ENCODE results near the gene EFCAB6.

Gene EFCAB6

DNA sequence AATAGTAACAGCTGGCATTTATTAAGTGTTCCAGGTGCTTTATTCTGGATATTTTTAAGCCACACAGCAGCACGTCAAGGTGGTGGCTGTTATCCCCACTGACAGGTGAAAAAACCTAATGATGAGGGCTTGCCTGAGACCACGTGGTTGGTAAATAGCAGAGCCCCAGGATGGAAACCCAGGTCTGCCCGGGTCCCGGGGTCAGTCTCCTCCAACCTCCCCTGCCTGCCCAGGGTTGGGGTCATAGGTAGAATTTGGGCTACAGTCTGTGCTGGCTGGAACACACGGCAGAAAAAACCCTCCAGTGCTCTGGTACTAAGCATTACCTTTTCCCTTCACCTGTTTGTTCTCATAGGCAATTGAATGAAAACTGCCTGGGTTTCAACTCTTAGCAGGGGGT lies 57.9 kb downstream of the EFCAB6 start:
- no peak overlapping the region for H3K27ac ChIP-seq (ENCODE audit: low read depth, low read length, poor library complexity, severe bottlenecking)
- no peak overlapping the region for H3K9ac ChIP-seq (ENCODE audit: low read length)
- TF ChIP-seq, protein P1, sequence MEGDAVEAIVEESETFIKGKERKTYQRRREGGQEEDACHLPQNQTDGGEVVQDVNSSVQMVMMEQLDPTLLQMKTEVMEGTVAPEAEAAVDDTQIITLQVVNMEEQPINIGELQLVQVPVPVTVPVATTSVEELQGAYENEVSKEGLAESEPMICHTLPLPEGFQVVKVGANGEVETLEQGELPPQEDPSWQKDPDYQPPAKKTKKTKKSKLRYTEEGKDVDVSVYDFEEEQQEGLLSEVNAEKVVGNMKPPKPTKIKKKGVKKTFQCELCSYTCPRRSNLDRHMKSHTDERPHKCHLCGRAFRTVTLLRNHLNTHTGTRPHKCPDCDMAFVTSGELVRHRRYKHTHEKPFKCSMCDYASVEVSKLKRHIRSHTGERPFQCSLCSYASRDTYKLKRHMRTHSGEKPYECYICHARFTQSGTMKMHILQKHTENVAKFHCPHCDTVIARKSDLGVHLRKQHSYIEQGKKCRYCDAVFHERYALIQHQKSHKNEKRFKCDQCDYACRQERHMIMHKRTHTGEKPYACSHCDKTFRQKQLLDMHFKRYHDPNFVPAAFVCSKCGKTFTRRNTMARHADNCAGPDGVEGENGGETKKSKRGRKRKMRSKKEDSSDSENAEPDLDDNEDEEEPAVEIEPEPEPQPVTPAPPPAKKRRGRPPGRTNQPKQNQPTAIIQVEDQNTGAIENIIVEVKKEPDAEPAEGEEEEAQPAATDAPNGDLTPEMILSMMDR (IDR thresholded peaks at IDR 0.05; ENCODE audit: low read length), result no peak
- no peak for TF ChIP-seq EZH2 (IDR thresholded peaks at IDR 0.05; ENCODE audit: borderline replicate concordance, low read length)
- H3F3A ChIP-seq (ENCODE audit: insufficient read depth, low read length), result no peaks in the 10 kb centered on the region
- no peaks in the 10 kb centered on the region for H4K20me1 ChIP-seq (ENCODE audit: insufficient read depth, low read length)
- no peaks in the 10 kb centered on the region for H3K27me3 ChIP-seq (ENCODE audit: insufficient read depth, low read length)
- H3K9me2 ChIP-seq (ENCODE audit: low read depth, low read length), result no peaks in the 10 kb centered on the region
- no peaks in the 10 kb centered on the region for H3K79me2 ChIP-seq (ENCODE audit: insufficient read depth, low read length)
- no peak overlapping the region for H3K4me2 ChIP-seq (ENCODE audit: low read length)
- no peaks in the 10 kb centered on the region for H3K36me3 ChIP-seq (ENCODE audit: insufficient read depth, low read length)
- H2AFZ ChIP-seq (ENCODE audit: low read length), result no peak overlapping the region
- no peaks in the 10 kb centered on the region for H3K9me3 ChIP-seq (ENCODE audit: low read length)
- H3K4me1 ChIP-seq (ENCODE audit: insufficient read depth, low read length, severe bottlenecking), result no peaks in the 10 kb centered on the region
- H3K4me3 ChIP-seq (ENCODE audit: low read depth, low read length, poor library complexity, severe bottlenecking), result no peak overlapping the region

DNA sequence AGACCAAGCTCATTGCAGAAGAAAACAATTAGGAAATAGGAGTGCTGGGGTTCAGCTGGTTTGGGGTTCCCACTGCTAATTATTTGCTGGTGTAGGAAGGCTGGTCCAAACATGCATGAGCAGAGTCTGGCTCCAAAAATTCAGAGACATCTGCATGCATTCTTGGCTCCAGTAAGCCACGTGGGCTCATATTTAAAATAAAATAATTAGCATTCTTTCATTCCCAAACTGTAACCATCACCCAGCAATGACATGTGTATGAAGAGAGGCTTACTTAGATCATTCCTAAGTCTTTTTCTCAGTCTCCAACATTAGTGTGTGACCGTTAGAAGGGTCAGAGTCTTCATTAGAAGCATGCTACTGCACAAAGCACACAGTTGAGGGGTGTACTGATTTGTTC lies 58.4 kb downstream of the EFCAB6 start:
- no peak for TF ChIP-seq EZH2 (IDR thresholded peaks at IDR 0.05; ENCODE audit: borderline replicate concordance, low read length)
- TF ChIP-seq, protein P1 (IDR thresholded peaks at IDR 0.05; ENCODE audit: low read length), result no peak
- Histone ChIP-seq H3K4me2 (ENCODE audit: low read length) (no peak overlapping the region), H3K9me2 (ENCODE audit: low read depth, low read length) (no peaks in the 10 kb centered on the region), H3K79me2 (ENCODE audit: insufficient read depth, low read length) (no peaks in the 10 kb centered on the region), H3K36me3 (ENCODE audit: insufficient read depth, low read length) (no peaks in the 10 kb centered on the region), H3K4me3 (ENCODE audit: low read depth, low read length, poor library complexity, severe bottlenecking) (no peak overlapping the region), H3K27ac (ENCODE audit: low read depth, low read length, poor library complexity, severe bottlenecking) (no peak overlapping the region), H3F3A (ENCODE audit: insufficient read depth, low read length) (no peaks in the 10 kb centered on the region), H3K27me3 (ENCODE audit: insufficient read depth, low read length) (no peaks in the 10 kb centered on the region), H3K4me1 (ENCODE audit: insufficient read depth, low read length, severe bottlenecking) (no peaks in the 10 kb centered on the region), H3K9ac (ENCODE audit: low read length) (no peak overlapping the region), H3K9me3 (ENCODE audit: low read length) (no peaks in the 10 kb centered on the region), H2AFZ (ENCODE audit: low read length) (no peak overlapping the region), H4K20me1 (ENCODE audit: insufficient read depth, low read length) (no peaks in the 10 kb centered on the region)

DNA sequence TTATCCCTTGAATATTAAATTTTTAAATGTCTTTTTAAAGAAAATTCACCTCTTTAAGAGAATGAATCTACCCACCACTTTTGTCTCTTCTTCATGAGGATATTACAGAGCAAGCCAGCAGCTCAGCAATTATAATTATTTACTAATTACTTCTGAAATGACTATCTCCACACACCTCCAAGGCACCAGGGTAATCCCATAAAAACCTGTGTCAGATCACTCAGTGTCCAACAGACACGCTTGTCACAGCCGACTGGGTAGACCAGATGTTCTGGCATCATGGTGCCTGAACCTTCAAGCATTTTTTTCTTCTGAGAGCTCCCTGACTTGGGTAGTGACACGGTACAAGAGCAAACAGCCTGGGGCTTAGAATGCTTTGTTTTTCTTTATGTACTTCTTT lies 61.4 kb downstream of the EFCAB6 start:
- no peak overlapping the region for H3K27ac ChIP-seq (ENCODE audit: low read depth, low read length, poor library complexity, severe bottlenecking)
- no peak overlapping the region for H2AFZ ChIP-seq (ENCODE audit: low read length)
- H4K20me1 ChIP-seq (ENCODE audit: insufficient read depth, low read length), result no peaks in the 10 kb centered on the region
- H3K4me3 ChIP-seq (ENCODE audit: low read depth, low read length, poor library complexity, severe bottlenecking), result no peak overlapping the region
- H3K9me3 ChIP-seq (ENCODE audit: low read length), result no peaks in the 10 kb centered on the region
- H3K9me2 ChIP-seq (ENCODE audit: low read depth, low read length), result no peaks in the 10 kb centered on the region
- H3K4me1 ChIP-seq (ENCODE audit: insufficient read depth, low read length, severe bottlenecking), result no peaks in the 10 kb centered on the region
- no peaks in the 10 kb centered on the region for H3K79me2 ChIP-seq (ENCODE audit: insufficient read depth, low read length)
- H3F3A ChIP-seq (ENCODE audit: insufficient read depth, low read length), result no peaks in the 10 kb centered on the region
- no peak overlapping the region for H3K4me2 ChIP-seq (ENCODE audit: low read length)
- no peaks in the 10 kb centered on the region for H3K36me3 ChIP-seq (ENCODE audit: insufficient read depth, low read length)
- TF ChIP-seq, protein P1 (IDR thresholded peaks at IDR 0.05; ENCODE audit: low read length), result no peak
- no peak for TF ChIP-seq EZH2 (IDR thresholded peaks at IDR 0.05; ENCODE audit: borderline replicate concordance, low read length)
- peaks cover 11% of the 10 kb centered on the region; the same call in 1 of the 2 replicates for H3K27me3 ChIP-seq (ENCODE audit: insufficient read depth, low read length)
- no peak overlapping the region for H3K9ac ChIP-seq (ENCODE audit: low read length)
